HG03060 (cell line): ENCODE data around the gene SMIM32.

Experiments used
- ATAC-seq: cut with Tn5 transposase; IDR thresholded peaks from one replicate; pipeline ENCODE4 v1.9.1; 2021; ENCODE audit warnings: low read depth, moderate number of reproducible peaks; ENCODE audit not compliant: unreplicated experiment

SMIM32 gene

DNA sequence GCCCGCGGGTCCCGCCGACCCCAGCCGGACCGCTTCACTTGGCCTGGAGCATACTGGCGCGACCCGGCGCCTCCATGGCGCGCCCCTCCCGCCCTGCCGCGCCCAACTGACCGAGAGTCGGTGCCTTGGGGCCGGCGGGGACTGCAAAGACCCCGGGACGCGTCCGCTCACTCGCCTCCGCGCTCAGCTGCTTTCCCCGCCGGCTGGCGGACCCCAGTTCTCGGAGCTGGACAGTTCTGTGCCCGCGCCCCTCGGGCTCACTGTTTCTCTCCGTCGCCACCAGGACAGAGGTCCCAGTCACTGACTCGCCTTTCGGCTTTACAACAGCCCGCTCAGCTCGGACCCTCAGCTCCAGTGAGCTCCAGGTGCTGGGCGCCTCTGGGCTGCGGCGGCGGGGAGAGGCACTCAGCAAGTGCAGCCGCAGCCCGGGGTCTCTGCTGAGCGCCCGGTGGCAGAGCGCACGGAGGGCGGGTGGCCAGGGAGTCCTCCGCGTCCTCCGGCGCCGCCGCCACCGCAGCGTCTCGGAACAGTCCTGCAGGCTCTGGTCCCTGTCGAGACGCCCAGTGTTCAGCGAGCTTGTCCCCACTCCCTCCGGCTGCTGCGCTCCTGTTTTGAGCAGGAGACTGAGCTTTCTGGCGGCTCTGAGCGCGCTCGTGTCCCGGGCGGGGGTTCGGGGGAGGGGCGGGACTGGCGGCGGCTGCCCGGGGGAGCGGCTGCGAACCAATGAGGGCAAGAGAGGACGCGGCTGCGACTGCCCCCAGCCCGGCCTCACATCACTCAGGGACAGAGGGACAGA, at the start of gene SMIM32:
TSS of gene SMIM32 (minus strand) at position 637 of the 796 bp plus-strand sequence. CDS start 638 bp downstream, outside the sequence.
- ATAC-seq: no peak

DNA sequence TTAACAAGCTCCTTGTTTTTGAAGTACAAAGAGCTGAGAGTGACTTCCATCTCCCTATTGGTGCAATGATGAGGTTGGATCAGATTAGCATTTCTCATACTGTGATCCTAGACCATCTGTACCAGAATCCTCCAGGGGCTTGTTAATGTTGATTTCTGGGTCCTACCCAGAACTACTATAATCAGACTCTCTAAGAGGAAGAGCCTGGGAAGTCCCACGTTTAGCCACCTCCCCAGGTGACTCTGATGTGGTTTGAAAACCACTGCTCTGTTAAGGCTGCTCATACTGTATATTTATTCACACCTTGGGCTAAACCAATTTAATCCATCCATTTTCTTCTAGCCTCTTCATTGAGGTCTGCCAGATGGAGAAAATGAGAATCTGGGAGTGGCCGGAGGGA, 49.6 kb upstream of the SMIM32 start:
- ATAC-seq: no peak

- ATAC-seq: no peak
Measured at GRCh38 chr5:136242136-136242535, 49.2 kb upstream of the SMIM32 start.

DNA sequence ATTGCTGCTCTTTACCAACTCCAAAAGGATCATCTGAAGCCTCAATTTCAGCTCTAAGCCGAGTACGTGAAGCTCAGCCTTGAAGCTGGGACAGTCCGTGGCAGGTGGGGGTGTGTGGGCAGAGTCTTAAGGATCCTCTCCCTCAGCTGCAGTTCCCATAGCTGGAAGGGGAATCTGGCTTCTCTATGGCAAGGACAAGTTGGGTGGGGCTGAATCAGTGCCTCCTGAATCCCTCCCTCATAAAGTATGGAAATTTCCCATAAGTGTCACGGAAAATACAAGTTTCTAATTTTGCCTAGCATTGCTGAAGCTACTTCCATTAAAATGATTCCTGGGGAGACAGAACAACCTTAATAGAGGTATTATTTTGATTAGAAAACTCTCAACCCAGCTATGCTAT, 47.9 kb upstream of the SMIM32 start:
- ATAC-seq: no peak

DNA sequence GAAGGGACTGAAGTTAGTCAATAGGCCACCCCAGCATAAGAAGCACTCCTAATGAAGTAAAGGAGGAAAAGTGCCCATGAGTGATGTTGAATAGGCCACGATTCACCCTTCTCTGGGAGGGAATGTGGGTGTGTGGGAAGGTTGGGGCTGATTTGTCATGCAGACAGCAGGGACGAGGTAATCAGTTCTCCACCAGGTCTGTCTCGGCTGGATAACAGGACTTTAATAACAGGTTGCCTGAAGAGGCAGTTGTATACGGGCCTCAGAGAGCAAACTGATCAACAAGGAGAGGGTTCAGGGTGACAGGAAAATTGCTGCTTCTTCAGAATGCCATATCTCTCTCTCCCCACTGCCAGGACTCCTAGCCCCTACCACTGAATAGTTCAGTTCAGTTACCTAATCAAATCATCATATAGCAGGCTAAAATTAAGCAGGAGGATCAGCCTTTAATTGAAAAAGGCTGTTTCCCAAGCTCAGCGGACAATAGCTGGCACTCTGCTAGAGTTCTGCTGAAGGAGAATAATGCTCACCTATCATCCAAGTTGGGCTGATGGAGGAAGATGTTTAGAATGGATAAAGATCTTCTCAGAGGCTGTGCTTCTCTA, 43.6 kb upstream of the SMIM32 start:
- ATAC-seq: no peak

DNA sequence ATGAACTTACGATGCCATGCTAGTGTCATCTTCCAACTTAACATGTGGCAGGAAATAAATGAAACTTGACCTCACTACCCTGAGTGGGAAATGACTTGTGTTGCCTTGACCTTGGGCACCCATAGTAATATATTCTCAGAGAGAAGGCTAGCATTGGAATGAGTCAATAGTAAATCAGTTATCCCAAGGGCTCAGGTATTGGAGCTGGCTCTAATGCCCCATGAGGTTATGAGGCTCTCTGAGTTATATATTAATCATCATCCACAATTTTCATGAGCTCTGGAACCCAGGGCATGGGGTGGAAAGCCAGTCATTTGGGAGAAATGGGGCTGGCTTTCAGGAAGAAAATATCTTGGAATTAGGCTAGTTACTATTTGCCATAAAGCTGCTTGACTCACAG, 42.4 kb upstream of the SMIM32 start:
- no peak for ATAC-seq

DNA sequence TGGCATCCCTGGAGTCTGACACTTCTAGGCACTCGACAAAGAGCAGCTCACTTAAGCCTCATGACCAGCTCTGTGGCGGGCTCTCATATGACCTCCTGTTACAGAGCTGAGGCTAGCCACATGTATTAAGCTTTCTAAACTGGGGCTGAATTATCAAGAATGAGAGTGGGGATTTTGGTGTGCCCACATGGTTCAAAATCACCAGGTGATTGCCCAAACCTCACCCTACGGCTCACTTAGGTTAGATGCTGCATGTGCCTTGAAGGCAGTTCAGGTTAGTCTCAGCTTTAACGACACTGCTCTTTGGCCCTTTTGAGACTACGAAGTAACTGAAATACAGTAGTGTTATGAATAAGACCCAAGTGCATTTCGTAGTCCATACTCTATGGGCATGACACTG, 39.4 kb upstream of the SMIM32 start:
- peak; percentile 39 for ATAC-seq

- no peak for ATAC-seq
Measured at GRCh38 chr5:136230176-136230575, 37.2 kb upstream of the SMIM32 start.

DNA sequence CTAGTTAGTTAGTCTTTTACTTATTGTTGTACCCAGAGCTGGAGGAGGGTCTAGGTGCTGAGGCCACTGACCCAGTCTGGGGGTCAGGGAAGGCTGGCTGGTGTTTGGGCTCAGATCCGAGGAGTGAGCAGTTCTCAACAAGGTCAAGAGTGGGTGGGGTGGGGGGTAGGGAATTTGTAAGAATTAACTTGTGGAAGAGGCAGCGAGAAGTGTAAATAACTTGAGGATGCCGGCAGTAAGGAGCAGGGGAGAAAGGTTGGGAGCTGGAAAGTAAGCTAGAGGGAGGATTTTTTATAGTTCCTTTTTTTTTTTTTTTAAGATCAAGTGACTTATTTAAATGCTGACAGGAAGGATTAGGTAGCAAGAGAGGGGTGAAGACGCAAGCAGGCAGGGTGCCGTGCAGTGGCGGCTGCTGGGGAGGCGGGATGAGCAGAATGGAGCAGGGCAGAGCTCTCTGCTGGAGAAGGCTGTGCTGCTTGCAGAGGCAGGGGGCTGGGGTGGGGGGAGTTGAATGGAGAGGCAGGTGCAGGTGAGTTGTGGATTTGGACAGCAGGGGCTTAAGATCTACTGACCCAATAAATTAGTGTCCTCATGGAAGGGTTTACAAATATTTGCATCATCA, 35.3 kb upstream of the SMIM32 start:
- no peak for ATAC-seq

- no peak for ATAC-seq
Measured at GRCh38 chr5:136226401-136226800, 33.4 kb upstream of the SMIM32 start.

DNA sequence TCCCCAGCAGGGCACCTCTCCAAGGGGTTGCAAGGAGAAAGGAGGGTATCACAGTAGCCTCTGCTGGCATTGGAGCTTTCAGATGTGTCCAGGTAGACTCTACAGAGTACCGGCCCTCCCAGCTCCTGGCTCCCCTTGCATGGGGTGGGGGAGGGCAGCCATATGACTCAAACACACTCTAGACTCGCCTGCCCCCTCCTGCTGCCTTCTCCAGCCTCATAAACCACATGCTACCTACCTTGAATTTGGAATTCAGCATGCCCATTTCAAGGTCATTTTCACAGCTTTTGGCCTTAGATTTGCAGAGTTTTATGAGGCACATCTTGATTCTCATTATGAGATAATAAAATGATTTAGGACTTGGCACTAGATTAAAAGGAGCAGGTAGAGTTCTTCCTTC, 32.8 kb upstream of the SMIM32 start:
- no peak for ATAC-seq

DNA sequence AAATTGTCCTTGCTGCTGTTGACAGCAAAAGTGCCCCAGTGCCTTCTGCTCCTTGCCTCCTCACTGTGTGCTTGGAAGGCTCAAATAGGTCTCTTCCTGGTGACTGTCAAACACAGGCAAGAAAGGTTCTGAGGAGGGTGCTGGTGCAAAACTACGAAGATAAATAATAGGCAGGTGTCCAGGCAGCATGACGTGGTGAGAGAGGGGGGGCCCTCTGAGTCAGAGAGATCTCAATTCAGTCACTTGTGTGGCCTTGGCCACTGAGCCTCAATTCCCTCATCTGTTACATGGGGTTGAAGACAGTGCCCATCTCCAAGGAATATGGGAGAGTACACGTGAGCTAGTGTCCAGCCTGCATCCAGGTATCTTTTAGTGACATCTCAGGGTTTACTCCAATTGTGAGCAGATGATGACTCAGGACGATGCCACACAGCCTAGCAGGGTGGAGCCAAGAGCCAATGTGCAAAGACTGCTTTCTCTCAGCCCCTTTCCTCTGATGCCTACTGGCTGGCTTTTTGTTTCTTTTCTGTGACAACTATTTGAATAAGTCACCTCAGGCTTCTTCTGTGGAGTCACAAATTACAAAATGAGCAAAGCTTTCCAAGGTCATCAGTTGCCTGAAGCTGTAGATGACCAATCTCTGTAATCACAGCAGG, 29.7 kb upstream of the SMIM32 start:
- ATAC-seq: no peak

DNA sequence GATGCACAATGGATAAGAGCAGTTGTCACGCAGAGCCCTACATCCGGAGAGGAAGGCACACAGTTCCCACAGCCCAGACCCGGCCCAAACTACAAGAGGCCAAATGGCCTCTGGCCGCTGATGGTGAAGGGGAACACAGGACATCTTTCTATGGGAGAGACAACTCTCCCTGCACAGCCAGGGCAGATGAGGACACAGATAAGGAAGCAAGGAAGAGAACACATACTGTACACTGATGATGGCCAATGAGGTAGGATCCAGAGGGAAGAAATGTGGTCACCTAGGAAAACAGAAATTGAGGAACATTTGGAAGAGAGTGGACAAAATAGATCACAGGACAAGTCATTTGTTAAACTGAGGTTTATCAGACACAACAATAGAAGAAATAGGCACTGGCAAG, 28.4 kb upstream of the SMIM32 start:
- no peak for ATAC-seq

DNA sequence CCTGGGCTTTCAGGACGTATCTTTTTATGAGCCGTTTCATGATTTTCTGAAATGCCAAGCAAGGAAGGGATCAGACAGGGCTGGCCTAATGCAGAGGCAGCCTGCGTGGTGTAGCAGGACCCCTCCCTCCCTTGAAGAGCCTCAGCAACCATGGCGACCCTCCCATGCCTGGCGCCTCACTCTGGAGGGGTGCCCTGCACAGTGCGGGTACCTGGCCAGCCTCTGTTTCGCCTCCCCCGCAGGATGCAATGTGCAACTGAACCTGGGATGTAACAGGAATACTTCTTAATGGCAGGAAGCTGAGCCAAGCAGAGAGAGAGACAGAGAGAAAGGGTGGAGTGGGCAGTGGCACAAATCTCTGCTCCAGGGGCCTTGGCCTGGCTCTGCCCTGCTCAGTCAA, 23.3 kb upstream of the SMIM32 start:
- no peak for ATAC-seq

DNA sequence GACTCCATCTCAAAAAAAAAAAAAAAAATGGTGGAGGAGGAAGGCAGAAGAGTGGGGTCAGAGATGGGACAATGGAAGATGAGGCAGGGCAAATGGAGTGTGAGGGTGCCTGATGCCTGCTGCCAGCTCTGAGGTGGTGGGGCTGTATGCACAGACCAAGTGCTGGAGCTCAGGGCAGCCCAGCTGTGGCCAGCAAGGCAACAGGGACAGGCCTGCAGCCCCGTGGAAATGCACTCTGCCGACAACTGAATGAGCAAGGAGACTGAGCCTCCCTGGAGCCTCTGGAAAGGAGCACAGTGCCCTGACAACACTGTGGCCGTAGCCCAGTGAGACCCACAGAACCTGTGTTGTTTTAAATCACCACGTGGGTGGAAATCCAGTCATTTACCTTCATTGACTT, 22.9 kb upstream of the SMIM32 start:
- ATAC-seq: no peak

DNA sequence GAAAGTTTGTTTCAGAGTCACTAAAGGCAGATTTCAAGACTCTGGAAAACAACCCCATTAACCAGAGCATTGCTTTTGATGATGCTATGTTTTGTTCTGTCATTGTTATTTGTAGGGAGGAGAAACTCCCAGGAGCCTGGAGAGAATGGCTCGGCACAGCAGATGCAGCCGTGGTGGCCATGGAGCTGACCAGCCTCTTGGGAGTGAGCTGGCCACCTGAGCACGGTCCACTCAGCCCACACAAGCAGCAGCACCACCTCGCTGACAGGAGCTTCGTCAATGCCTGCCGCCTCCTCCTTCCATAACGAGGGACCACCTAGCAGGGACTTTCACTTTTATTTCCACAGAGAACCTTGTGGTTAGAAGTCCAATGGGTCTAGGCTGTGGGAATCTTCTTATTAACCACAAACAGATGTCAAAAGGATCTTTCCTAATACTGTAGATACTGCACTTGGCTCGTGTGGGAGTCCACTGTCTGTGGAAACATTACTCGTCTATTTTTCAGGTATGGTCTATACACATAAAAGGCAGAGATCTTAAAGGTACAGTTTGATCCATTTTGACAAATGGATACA, 21.0 kb upstream of the SMIM32 start:
- ATAC-seq: no peak

GRCh38 chr5:136212252-136212721, 19.3 kb upstream of the SMIM32 start:
- ATAC-seq: no peak

GRCh38 chr5:136211282-136212040, 18.5 kb upstream of the SMIM32 start:
- no peak for ATAC-seq

DNA sequence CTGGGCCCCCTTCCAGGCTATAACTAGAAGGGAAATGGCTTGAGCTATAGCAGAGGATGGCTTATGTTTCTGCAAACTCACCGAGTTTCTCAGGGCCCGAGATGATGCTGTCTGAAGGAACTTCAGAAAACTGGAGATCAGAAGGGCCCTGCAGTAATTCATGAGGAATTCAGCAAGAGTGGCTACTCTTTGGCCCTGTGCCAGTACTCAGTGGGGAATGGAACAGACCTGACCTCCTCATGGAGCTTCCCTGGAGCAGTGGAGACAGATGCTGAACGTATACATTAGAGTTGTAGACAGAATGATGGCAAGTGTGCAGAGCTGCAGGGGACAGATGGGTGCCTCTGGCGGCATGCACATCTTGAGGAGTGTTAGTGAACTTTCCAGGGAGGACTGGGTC, 17.3 kb upstream of the SMIM32 start:
- ATAC-seq: no peak

DNA sequence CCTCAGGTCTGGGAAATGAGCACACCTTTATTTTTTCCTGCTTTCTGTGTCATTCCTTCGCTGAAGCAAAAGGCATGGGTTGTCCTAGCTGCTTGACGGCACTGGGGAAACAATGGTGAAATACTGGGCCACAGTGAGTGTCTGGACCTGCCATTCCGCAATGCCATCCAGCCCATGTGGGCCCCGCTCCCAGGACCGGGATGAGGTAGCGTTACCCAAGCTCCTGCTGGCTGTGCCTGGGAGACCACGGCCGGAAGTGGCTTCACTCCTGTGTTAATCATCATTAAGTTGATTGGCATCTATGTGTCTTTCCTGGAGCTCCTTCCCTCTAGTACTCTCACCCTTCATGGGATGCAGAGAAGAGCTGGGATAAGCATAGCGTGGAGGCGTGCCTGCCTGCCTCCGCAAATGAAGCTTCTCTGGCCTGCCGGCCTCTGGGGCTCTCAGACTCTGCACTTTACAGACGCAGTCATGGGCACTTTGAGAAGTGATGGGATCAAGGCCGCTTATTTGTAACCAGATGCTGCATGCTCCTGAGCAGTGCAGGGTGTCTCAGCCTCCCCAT, 16.5 kb upstream of the SMIM32 start:
- no peak for ATAC-seq
